GM21360 (cell line): ENCODE data around the gene SRGAP2B.
"Not testable (repeated sequence)": the region's sequence is repeated elsewhere in the genome, so short reads cannot be mapped to it uniquely, and the experiment has no call there.

Experiments used
- ATAC-seq: cut with Tn5 transposase; IDR thresholded peaks from one replicate; pipeline ENCODE4 v1.9.1; 2021; ENCODE audit warnings: mild to moderate bottlenecking, moderate library complexity; ENCODE audit not compliant: unreplicated experiment

Gene SRGAP2B

DNA sequence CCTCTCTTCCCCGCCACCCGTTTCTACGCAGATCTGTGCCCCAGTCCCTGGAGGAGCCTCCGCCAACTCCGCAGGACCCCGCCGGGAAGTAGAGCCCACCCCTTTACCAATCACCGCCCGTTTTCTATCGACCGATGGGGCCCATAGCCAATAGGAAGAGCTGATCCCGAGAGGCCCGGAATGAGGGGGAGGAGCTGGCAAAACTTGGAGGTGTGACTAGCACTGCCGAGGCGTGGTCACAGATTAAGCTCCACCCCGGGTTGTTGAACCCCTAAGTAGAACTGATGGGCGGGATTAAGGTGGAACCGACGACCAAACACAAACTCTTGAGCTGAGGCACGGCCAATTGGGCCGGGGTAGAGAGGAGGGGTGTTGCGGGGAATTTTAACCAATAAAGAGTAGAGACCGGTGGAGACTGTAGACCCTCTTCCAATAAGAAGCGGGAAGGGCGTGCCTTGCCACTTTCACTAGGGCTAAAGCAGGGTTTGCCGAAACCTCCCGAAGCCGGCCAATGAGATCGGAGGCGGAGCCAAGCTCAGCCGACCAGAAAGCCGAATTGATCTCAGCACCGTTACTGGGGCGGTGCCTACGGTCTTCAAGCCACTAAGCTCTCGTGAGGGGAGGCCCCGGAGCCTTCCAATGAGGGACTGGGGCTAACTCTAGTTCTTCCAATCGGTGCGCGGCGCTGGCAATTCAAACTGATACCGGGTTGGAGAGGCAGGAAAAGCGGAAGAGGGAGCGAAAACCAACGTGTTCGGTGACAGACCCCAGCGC is at the start of gene SRGAP2B, which contains the start of gene FAM72D:
SRGAP2B (minus strand) TSS at position 45 of the 774 bp plus-strand sequence. CDS start 2,427 bp downstream, outside the sequence.
FAM72D (plus strand) TSS at position 691 of the 774 bp plus-strand sequence. CDS start 874 bp downstream, outside the sequence.
- peak; percentile 78 for ATAC-seq

DNA sequence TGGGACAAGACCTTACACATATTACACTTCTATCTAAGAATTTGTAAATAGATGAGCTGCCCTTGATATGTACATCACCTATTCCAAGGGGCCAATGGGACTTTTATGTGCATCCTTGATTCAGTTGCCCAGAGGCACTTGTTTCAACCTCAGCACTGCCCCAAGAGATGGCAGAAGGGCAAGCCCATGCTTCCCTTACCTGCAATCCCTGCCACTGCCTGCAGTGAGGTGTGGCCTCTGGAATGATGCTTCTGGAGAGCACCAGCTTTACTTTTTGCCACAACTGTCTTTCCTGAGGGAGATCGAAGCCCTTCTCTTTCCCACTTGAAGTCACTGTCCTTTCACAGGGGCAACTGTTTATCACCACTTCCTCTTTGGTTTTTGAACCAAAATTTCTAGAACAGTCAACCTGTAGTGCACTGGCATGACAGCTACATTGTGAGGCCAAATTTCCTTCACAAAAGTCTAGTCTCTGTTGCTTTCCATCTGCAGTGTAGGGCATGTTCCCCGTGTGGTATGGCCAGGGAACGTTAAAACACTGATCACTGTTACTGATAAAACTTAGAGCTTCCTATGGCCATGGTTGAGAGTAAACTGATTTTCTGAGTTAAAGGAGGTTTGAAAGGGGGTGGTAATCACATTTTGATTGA is 49.3 kb upstream of the SRGAP2B start:
- ATAC-seq, result not testable (repeated sequence)

- ATAC-seq, result not testable (repeated sequence)
These were observed 45.4 kb upstream of the SRGAP2B start for GRCh38 chr1:145140549-145140948.

GRCh38 chr1:145134476-145134875 is 39.3 kb upstream of the SRGAP2B start:
- not testable (repeated sequence) for ATAC-seq

- ATAC-seq, result not testable (repeated sequence)
These were observed 33.8 kb upstream of the SRGAP2B start for GRCh38 chr1:145128697-145129469.

GRCh38 chr1:145127144-145127543 is 32.0 kb upstream of the SRGAP2B start:
- ATAC-seq, result not testable (repeated sequence)

- not testable (repeated sequence) for ATAC-seq
These were observed 30.0 kb upstream of the SRGAP2B start for GRCh38 chr1:145125112-145125511.

DNA sequence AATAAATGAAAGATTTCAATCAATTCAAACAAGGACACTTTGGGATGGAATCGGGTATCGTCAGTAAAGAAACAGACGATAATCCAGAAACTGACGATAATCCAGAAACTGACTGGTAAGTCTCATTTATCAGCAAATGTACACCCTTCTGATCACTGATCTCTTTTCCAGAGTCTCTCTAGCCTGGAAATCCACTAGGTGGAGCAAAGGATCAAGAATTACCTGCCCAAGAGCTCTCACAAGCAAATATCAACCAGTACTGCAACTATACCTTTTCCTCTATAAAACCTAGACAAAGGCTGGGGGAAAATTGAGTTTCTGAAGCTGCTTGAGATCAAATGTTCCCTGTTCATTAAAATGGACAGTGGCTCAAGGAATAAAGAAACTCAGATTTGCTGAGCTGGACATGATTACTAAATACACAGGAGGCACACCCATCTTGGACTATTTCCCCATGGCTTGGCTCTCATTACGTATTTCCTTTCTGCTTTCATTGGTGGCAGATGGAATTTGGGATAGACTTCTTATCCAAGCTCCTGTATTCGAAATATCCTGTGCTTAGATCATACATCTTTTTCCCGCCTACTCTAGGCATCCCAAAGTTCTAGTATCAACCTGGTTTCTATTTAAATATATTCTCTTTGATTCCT is 29.0 kb upstream of the SRGAP2B start:
- ATAC-seq, result not testable (repeated sequence)

DNA sequence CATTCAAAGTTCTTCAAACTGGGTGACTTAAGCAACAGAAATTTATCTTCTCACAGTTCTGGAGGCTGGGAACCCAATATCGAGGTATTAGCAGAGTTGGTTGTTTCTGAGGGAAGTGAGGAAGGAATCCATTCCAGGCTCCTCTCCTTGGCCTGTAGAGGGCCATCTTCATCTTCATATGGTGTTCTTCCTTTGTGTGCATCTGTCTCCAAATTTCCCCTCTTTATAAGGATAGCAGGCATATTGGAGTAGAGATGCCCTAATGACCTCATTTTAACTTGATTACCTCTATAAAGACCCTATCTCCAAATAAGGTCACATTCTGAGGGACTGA is 27.9 kb upstream of the SRGAP2B start:
- ATAC-seq, result not testable (repeated sequence)

- not testable (repeated sequence) for ATAC-seq
These were observed 27.4 kb upstream of the SRGAP2B start for GRCh38 chr1:145122344-145123061.

DNA sequence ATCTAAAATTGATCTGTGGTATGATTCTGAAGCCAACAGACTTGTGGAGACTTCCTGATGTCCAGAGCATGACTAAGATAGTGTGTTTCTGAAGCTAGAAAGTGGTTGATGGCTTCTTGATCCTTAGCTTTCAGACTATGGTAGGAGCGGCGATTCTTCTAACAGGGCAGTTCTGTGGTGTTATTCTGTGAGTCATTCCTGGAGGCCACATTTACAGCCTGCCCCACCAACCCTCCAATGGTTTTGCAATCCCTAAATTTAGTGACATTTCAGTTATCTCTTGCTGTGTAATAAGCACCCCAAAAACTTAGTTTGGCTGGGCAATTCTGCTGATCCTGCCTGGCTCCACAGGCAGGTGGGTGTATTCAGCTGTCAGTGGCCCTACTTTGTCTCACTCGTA is 24.7 kb upstream of the SRGAP2B start:
- ATAC-seq, result not testable (repeated sequence)

GRCh38 chr1:145115587-145116493 is 20.7 kb upstream of the SRGAP2B start:
- ATAC-seq, result not testable (repeated sequence)

- not testable (repeated sequence) for ATAC-seq
These were observed 19.5 kb upstream of the SRGAP2B start for GRCh38 chr1:145114560-145115057.

GRCh38 chr1:145112703-145113102 is 17.6 kb upstream of the SRGAP2B start:
- not testable (repeated sequence) for ATAC-seq

- ATAC-seq, result not testable (repeated sequence)
These were observed 16.5 kb upstream of the SRGAP2B start for GRCh38 chr1:145111674-145112073.

DNA sequence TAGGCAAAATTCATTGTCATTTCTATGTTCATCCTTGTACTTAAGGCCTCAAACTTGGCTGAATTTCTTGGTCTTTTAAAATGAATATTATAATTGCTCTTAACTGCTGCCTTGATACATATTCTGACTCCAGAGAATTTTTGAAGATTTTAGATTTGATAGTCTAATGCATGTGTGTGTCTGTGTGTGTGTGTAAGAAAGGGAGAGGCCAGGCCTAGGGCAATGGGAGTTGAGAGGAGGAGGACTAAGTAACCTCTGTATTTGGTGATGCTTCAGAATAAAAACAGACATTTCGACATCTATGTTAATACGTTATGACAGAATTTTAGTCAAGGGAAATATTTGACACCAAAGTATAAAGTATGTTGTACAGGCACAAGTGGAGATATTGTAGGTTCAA is 8.2 kb upstream of the SRGAP2B start:
- ATAC-seq, result not testable (repeated sequence)

DNA sequence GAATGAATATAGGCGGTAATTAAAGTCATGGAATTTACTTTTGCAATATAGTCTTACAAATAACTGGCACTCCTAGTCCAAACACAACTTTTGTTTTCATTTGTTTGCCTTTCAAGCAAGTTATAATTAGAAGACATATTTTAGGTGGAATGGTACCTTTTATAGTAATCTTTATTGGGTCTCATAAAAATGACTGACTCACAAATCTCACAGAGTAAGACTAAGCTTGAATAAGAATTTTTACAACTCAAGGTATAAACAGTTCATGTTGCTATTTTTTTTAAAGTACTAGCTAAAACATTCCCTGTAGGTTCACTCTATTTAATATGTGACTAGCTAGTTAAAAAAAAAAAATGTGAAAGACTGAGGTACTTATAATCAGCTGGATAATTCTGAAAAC is 6.6 kb upstream of the SRGAP2B start:
- ATAC-seq, result not testable (repeated sequence)

GRCh38 chr1:145094655-145095211 is 395 bp downstream of the SRGAP2B start:
- ATAC-seq, result peak; percentile 4
